SK-N-SH treated with all-trans-retinoic acid at 6 μM for 48 hours (cell line): ENCODE results near the gene ARHGAP8.

ENCODE experiments used
- ATAC-seq: fragments of 200-7000 bp; cut with Tn5 transposase; 3 replicates; pipeline ENCODE4 v1.9.1; 2020; ENCODE audit warnings: mild to moderate bottlenecking, moderate library complexity
- CSDC2 ChIP-seq: fragments of 250-450 bp; sonication (Bioruptor Pico); IDR thresholded peaks from 2 replicates; pipeline ENCODE4 v1.5.0; 2020; ENCODE audit warnings: mild to moderate bottlenecking, moderate library complexity
- ESRRG ChIP-seq: fragments of 250-450 bp; sonication (Bioruptor Pico); IDR thresholded peaks from 2 replicates; pipeline ENCODE4 v1.6.1; 2021; ENCODE audit warnings: mild to moderate bottlenecking
- GLIS3 ChIP-seq: fragments of 250-450 bp; sonication (Bioruptor Pico); IDR thresholded peaks from 2 replicates; pipeline ENCODE4 v1.5.0; 2020; ENCODE audit warnings: mild to moderate bottlenecking, moderate library complexity
- ISL1 ChIP-seq: fragments of 250-450 bp; sonication (Bioruptor Pico); IDR thresholded peaks from 2 replicates; pipeline ENCODE4 v2.1.2; 2022; ENCODE audit warnings: mild to moderate bottlenecking, moderate library complexity
- OSR1 ChIP-seq: fragments of 250-450 bp; sonication (Bioruptor Pico); IDR thresholded peaks from 2 replicates; pipeline ENCODE4 v1.8.0; 2022; ENCODE audit warnings: moderate library complexity, mild to moderate bottlenecking, inconsistent platforms
- POU6F1 ChIP-seq: fragments of 250-450 bp; sonication (Bioruptor Pico); IDR thresholded peaks from 2 replicates; pipeline ENCODE4 v1.8.0; 2021; ENCODE audit warnings: low read depth, mild to moderate bottlenecking, moderate library complexity, borderline replicate concordance
- PPARA ChIP-seq: fragments of 250-450 bp; sonication (Bioruptor Pico); IDR thresholded peaks from 2 replicates; pipeline ENCODE4 v1.5.0; 2020; ENCODE audit warnings: mild to moderate bottlenecking, borderline replicate concordance
- RARB ChIP-seq: fragments of 250-450 bp; sonication (Bioruptor Pico); IDR thresholded peaks from 2 replicates; pipeline ENCODE4 v1.8.0; 2021; ENCODE audit warnings: mild to moderate bottlenecking, moderate library complexity
- SNAI2 ChIP-seq: fragments of 250-450 bp; sonication (Bioruptor Pico); IDR thresholded peaks from 2 replicates; pipeline ENCODE4 v1.5.0; 2020; ENCODE audit warnings: mild to moderate bottlenecking, moderate library complexity
- TCF4 ChIP-seq: fragments of 250-450 bp; sonication (Bioruptor Pico); IDR thresholded peaks from 2 replicates; pipeline ENCODE4 v1.8.0; 2021; ENCODE audit warnings: mild to moderate bottlenecking, moderate library complexity, borderline replicate concordance
- TOX ChIP-seq: fragments of 250-450 bp; sonication (Bioruptor Pico); IDR thresholded peaks from 2 replicates; pipeline ENCODE4 v1.8.0; 2021; ENCODE audit warnings: mild to moderate bottlenecking, moderate library complexity, borderline replicate concordance
- TSHZ2 ChIP-seq: fragments of 250-450 bp; sonication (Bioruptor Pico); IDR thresholded peaks from 2 replicates; pipeline ENCODE4 v1.5.0; 2020; ENCODE audit warnings: mild to moderate bottlenecking, moderate library complexity
- ZC3H10 ChIP-seq: fragments of 250-450 bp; sonication (Bioruptor Pico); IDR thresholded peaks from 2 replicates; pipeline ENCODE4 v1.5.1; 2021; ENCODE audit warnings: mild to moderate bottlenecking, moderate library complexity
- ZFP3 ChIP-seq: fragments of 250-450 bp; sonication (Bioruptor Pico); IDR thresholded peaks from 2 replicates; pipeline ENCODE4 v1.5.0; 2020; ENCODE audit warnings: mild to moderate bottlenecking, moderate library complexity
- ZFP30 ChIP-seq: fragments of 450-650 bp; formaldehyde crosslinking; IDR thresholded peaks from 2 replicates; pipeline ENCODE4 v1.5.0; 2022; ENCODE audit warnings: mild to moderate bottlenecking, moderate library complexity
- ZNF565 ChIP-seq: fragments of 450-650 bp; formaldehyde crosslinking; conservative IDR thresholded peaks from 2 replicates; pipeline ENCODE4 v1.5.0; 2020; ENCODE audit warnings: low read depth, mild to moderate bottlenecking, moderate library complexity
- ZNF70 ChIP-seq: fragments of 450-650 bp; formaldehyde crosslinking; IDR thresholded peaks from 2 replicates; pipeline ENCODE4 v1.5.0; 2020; ENCODE audit warnings: mild to moderate bottlenecking, moderate library complexity
- ZNF8 ChIP-seq: fragments of 450-650 bp; formaldehyde crosslinking; IDR thresholded peaks from 2 replicates; pipeline ENCODE4 v1.5.0; 2020; ENCODE audit warnings: mild to moderate bottlenecking, moderate library complexity
- TF ChIP-seq, protein P1 (sequence below): fragments of 250-450 bp; sonication (Bioruptor Pico); IDR thresholded peaks from 2 replicates; pipeline ENCODE4 v1.5.1; 2020; ENCODE audit warnings: low read depth, mild to moderate bottlenecking, moderate library complexity
- TF ChIP-seq, protein P2 (sequence below): fragments of 250-450 bp; sonication (Bioruptor Pico); IDR thresholded peaks from 2 replicates; pipeline ENCODE4 v1.8.0; 2020; ENCODE audit warnings: mild to moderate bottlenecking, moderate library complexity, borderline replicate concordance
- TF ChIP-seq, protein P3 (sequence below): fragments of 250-450 bp; sonication (Bioruptor Pico); IDR thresholded peaks from 2 replicates; pipeline ENCODE4 v1.5.1; 2021; ENCODE audit warnings: mild to moderate bottlenecking, moderate library complexity

Gene ARHGAP8

DNA sequence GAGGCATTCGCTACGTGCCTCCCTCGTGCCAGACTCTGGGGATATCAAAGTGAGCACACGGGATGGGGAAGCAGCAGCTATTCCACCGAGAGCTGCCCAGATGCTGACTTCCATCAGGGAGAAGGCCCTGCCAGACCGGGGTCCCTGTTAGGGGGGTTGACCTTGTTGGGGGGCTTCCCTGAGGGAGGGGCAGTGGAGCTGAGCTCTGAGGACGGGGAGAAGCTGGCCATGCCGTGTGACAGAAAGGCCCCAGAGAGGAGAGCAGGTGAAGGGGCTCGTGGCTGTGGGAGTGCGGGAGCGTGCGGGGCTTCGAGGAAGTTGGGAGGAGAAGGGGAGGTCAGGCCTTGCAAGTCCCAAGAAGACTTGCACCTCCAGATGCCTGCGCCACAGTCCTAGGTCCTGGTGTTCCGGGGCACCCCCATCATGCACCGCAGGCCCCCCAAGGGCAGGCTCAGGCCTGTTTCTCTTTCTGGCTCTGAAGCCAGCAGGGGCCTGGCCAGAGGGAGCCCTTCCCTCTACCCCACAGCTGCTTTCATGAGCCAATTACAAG lies 94.4 kb downstream of the ARHGAP8 start:
- no peak for TF ChIP-seq ZFP3 (CRISPR knock-in tag)
- no peak for TF ChIP-seq OSR1 (CRISPR knock-in tag)
- TF ChIP-seq SNAI2 (CRISPR knock-in tag) = no peak
- no peak for TF ChIP-seq TSHZ2 (CRISPR knock-in tag)
- TF ChIP-seq ZNF8 (CRISPR knock-in tag) = no peak
- no peak for TF ChIP-seq ZFP30 (CRISPR knock-in tag)
- TF ChIP-seq ZNF565 (CRISPR knock-in tag) = no peak
- TF ChIP-seq ISL1 (CRISPR knock-in tag) = no peak
- no peak for TF ChIP-seq ZC3H10 (CRISPR knock-in tag)
- TF ChIP-seq TCF4 (CRISPR knock-in tag) = no peak
- TF ChIP-seq RARB = no peak
- no peak for TF ChIP-seq CSDC2
- TF ChIP-seq PPARA = no peak
- TF ChIP-seq, protein P1, sequence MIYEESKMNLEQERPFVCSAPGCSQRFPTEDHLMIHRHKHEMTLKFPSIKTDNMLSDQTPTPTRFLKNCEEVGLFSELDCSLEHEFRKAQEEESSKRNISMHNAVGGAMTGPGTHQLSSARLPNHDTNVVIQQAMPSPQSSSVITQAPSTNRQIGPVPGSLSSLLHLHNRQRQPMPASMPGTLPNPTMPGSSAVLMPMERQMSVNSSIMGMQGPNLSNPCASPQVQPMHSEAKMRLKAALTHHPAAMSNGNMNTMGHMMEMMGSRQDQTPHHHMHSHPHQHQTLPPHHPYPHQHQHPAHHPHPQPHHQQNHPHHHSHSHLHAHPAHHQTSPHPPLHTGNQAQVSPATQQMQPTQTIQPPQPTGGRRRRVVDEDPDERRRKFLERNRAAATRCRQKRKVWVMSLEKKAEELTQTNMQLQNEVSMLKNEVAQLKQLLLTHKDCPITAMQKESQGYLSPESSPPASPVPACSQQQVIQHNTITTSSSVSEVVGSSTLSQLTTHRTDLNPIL (CRISPR knock-in tag) = no peak
- TF ChIP-seq POU6F1 = no peak
- TF ChIP-seq TOX = no peak
- no peak for TF ChIP-seq ESRRG (CRISPR knock-in tag)
- TF ChIP-seq, protein P2, sequence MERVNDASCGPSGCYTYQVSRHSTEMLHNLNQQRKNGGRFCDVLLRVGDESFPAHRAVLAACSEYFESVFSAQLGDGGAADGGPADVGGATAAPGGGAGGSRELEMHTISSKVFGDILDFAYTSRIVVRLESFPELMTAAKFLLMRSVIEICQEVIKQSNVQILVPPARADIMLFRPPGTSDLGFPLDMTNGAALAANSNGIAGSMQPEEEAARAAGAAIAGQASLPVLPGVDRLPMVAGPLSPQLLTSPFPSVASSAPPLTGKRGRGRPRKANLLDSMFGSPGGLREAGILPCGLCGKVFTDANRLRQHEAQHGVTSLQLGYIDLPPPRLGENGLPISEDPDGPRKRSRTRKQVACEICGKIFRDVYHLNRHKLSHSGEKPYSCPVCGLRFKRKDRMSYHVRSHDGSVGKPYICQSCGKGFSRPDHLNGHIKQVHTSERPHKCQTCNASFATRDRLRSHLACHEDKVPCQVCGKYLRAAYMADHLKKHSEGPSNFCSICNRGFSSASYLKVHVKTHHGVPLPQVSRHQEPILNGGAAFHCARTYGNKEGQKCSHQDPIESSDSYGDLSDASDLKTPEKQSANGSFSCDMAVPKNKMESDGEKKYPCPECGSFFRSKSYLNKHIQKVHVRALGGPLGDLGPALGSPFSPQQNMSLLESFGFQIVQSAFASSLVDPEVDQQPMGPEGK (CRISPR knock-in tag) = no peak
- TF ChIP-seq ZNF70 (CRISPR knock-in tag) = no peak
- ATAC-seq = no peak

- no peak for TF ChIP-seq CSDC2
- TF ChIP-seq GLIS3 (CRISPR knock-in tag) = no peak
- TF ChIP-seq POU6F1 = no peak
- no peak for TF ChIP-seq SNAI2 (CRISPR knock-in tag)
- TF ChIP-seq, protein P3, sequence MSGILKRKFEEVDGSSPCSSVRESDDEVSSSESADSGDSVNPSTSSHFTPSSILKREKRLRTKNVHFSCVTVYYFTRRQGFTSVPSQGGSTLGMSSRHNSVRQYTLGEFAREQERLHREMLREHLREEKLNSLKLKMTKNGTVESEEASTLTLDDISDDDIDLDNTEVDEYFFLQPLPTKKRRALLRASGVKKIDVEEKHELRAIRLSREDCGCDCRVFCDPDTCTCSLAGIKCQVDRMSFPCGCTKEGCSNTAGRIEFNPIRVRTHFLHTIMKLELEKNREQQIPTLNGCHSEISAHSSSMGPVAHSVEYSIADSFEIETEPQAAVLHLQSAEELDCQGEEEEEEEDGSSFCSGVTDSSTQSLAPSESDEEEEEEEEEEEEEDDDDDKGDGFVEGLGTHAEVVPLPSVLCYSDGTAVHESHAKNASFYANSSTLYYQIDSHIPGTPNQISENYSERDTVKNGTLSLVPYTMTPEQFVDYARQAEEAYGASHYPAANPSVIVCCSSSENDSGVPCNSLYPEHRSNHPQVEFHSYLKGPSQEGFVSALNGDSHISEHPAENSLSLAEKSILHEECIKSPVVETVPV (CRISPR knock-in tag) = no peak
- no peak for TF ChIP-seq ZFP3 (CRISPR knock-in tag)
- TF ChIP-seq ESRRG (CRISPR knock-in tag) = no peak
- TF ChIP-seq ZC3H10 (CRISPR knock-in tag) = no peak
- no peak for TF ChIP-seq ZNF8 (CRISPR knock-in tag)
- no peak for TF ChIP-seq ZNF565 (CRISPR knock-in tag)
- no peak for TF ChIP-seq ZFP30 (CRISPR knock-in tag)
- no peak for TF ChIP-seq ISL1 (CRISPR knock-in tag)
- no peak for TF ChIP-seq PPARA
- TF ChIP-seq, protein P2 (CRISPR knock-in tag) = no peak
- no peak for TF ChIP-seq TOX
- no peak for TF ChIP-seq TSHZ2 (CRISPR knock-in tag)
- TF ChIP-seq, protein P1 (CRISPR knock-in tag) = no peak
- TF ChIP-seq TCF4 (CRISPR knock-in tag) = no peak
These were observed 95.0 kb downstream of the ARHGAP8 start for GRCh38 chr22:44847380-44847779.

More at GRCh38 chr22:44847380-44847779, 95.0 kb downstream of the ARHGAP8 start:
- no peak for ATAC-seq
